ENCODE measurements around the gene RADIL. TPM values are rescaled to one million over a fixed set of nuclear protein-coding genes. Genes with fewer than 3 reads are reported as not detected.

Gene RADIL
- total RNA-seq, 1 donor from 2014 or later: 2.4 TPM

GRCh38 chr7:4878336-4879335 is 4.9 kb downstream of the RADIL start:
- Mint-ChIP-seq H3K27ac (ENCODE audit: unreplicated experiment) (no peak overlapping the region), H3K36me3 (ENCODE audit: low read depth, unreplicated experiment) (no peaks in the 10 kb centered on the region), H3K27me3 (ENCODE audit: unreplicated experiment) (peaks cover 12% of the 10 kb centered on the region), H3K9me3 (ENCODE audit: unreplicated experiment) (no peaks in the 10 kb centered on the region), H3K4me3 (ENCODE audit: unreplicated experiment) (no peak overlapping the region), H3K4me1 (ENCODE audit: unreplicated experiment) (peaks cover 10% of the 10 kb centered on the region)
- no peak for TF ChIP-seq CTCF (IDR thresholded peaks at IDR 0.05; ENCODE audit: unreplicated experiment)
- no peak for DNase-seq (ENCODE audit: low spot score)

- no peaks in the 10 kb centered on the region for H3K36me3 Mint-ChIP-seq (ENCODE audit: low read depth, unreplicated experiment)
- no peaks in the 10 kb centered on the region for H3K4me1 Mint-ChIP-seq (ENCODE audit: unreplicated experiment)
- no peaks in the 10 kb centered on the region for H3K9me3 Mint-ChIP-seq (ENCODE audit: unreplicated experiment)
- peaks cover 8% of the 10 kb centered on the region for H3K27me3 Mint-ChIP-seq (ENCODE audit: unreplicated experiment)
- no peak overlapping the region for H3K27ac Mint-ChIP-seq (ENCODE audit: unreplicated experiment)
- TF ChIP-seq CTCF (IDR thresholded peaks at IDR 0.05; ENCODE audit: unreplicated experiment): no peak
- H3K4me3 Mint-ChIP-seq (ENCODE audit: unreplicated experiment): no peak overlapping the region
- DNase-seq (ENCODE audit: low spot score): no peak
Measured at GRCh38 chr7:4876586-4876985, 6.9 kb downstream of the RADIL start.

GRCh38 chr7:4875391-4875790 is 8.1 kb downstream of the RADIL start:
- Mint-ChIP-seq H3K4me3 (ENCODE audit: unreplicated experiment) (no peak overlapping the region), H3K27ac (ENCODE audit: unreplicated experiment) (no peak overlapping the region), H3K9me3 (ENCODE audit: unreplicated experiment) (no peaks in the 10 kb centered on the region), H3K36me3 (ENCODE audit: low read depth, unreplicated experiment) (no peaks in the 10 kb centered on the region), H3K27me3 (ENCODE audit: unreplicated experiment) (peaks cover 6% of the 10 kb centered on the region), H3K4me1 (ENCODE audit: unreplicated experiment) (peaks cover 4% of the 10 kb centered on the region)
- TF ChIP-seq CTCF (IDR thresholded peaks at IDR 0.05; ENCODE audit: unreplicated experiment): no peak
- DNase-seq (ENCODE audit: low spot score): no peak

GRCh38 chr7:4873071-4873944 is 10.2 kb downstream of the RADIL start:
- no peak for TF ChIP-seq CTCF (IDR thresholded peaks at IDR 0.05; ENCODE audit: unreplicated experiment)
- Mint-ChIP-seq H3K36me3 (ENCODE audit: low read depth, unreplicated experiment) (no peaks in the 10 kb centered on the region), H3K4me1 (ENCODE audit: unreplicated experiment) (peaks cover 4% of the 10 kb centered on the region), H3K27me3 (ENCODE audit: unreplicated experiment) (peaks cover 4% of the 10 kb centered on the region), H3K4me3 (ENCODE audit: unreplicated experiment) (no peak overlapping the region), H3K27ac (ENCODE audit: unreplicated experiment) (no peak overlapping the region), H3K9me3 (ENCODE audit: unreplicated experiment) (no peaks in the 10 kb centered on the region)
- DNase-seq (ENCODE audit: low spot score): no peak
